Ishikawa (cell line): ENCODE results near the gene AMMECR1.

Source experiments
- CEBPB ChIP-seq: IDR thresholded peaks from 2 replicates; pipeline ENCODE4 v1.6.1; 2012
- CREB1 ChIP-seq: IDR thresholded peaks from 2 replicates; pipeline ENCODE4 v1.6.1; 2012; ENCODE audit warnings: low read depth
- EGR1 ChIP-seq: IDR thresholded peaks from 2 replicates; pipeline ENCODE4 v1.6.1; 2012
- EP300 ChIP-seq: IDR thresholded peaks from 2 replicates; pipeline ENCODE4 v1.6.1; 2012; ENCODE audit warnings: borderline replicate concordance
- FOXM1 ChIP-seq: IDR thresholded peaks from 2 replicates; pipeline ENCODE4 v1.6.1; 2012; ENCODE audit warnings: low read depth, borderline replicate concordance
- MAX ChIP-seq: IDR thresholded peaks from 2 replicates; pipeline ENCODE4 v1.6.1; 2012
- NFIC ChIP-seq: IDR thresholded peaks from 2 replicates; pipeline ENCODE4 v1.6.1; 2012
- RAD21 ChIP-seq: IDR thresholded peaks from 2 replicates; pipeline ENCODE4 v1.6.1; 2012; ENCODE audit warnings: low read depth
- REST ChIP-seq: IDR thresholded peaks from 2 replicates; pipeline ENCODE4 v1.6.1; 2012; ENCODE audit warnings: low read depth, mild to moderate bottlenecking
- TAF1 ChIP-seq: IDR thresholded peaks from 2 replicates; pipeline ENCODE4 v1.6.1; 2012; ENCODE audit warnings: low read depth, mild to moderate bottlenecking
- TCF12 ChIP-seq: IDR thresholded peaks from 2 replicates; pipeline ENCODE4 v1.6.1; 2012; ENCODE audit warnings: low read depth
- TEAD4 ChIP-seq: IDR thresholded peaks from 2 replicates; pipeline ENCODE4 v1.6.1; 2012
- YY1 ChIP-seq: IDR thresholded peaks from 2 replicates; pipeline ENCODE4 v1.6.1; 2012; ENCODE audit warnings: low read depth
- ZBTB7A ChIP-seq: IDR thresholded peaks from 2 replicates; pipeline ENCODE4 v1.6.1; 2012; ENCODE audit warnings: low read depth
- TF ChIP-seq, protein P1 (sequence below): IDR thresholded peaks from 2 replicates; pipeline ENCODE4 v1.6.1; 2012

AMMECR1 gene

DNA sequence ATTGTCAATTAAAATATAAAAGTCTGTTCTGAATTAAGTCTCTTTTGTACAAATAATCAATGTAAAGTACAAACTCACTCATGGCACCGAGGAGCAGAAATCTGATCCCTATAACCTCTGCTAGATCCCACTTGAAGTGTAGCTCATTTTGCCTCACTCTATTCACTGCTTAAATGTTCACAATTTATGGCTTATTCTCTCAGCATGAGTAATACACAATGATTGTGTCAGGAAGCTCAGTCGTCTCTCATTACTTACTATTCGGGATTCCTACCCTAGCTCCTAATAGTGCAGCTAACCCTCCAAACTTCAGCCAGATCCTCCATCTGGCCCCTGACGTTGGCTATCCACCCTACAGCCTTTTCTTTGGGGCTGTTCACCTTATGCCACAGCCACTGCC lies 4.7 kb upstream of the AMMECR1 start:
- TF ChIP-seq REST (no peak), MAX (no peak), CEBPB (no peak), NFIC (no peak)

DNA sequence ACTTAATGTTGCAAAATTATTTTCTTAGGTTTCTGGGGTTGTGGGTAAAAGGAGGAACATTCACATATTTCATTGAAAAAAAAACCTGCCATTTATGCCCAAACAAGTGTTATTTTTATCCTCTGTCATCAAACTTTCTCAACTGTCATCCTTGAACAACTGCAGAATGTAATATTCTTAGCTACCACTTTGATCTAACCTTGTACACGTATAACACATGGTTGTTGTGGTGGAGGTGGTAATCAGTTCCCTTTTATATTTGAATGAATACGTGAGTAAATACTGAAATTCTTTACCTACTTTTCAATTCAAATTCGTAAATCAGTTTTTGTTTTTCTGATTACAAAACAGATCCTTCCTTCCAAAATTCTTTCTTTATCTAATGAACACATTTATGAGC lies 3.8 kb upstream of the AMMECR1 start:
- TF ChIP-seq NFIC (no peak), TAF1 (no peak), MAX (no peak), CEBPB (no peak)
- TF ChIP-seq, protein P1, sequence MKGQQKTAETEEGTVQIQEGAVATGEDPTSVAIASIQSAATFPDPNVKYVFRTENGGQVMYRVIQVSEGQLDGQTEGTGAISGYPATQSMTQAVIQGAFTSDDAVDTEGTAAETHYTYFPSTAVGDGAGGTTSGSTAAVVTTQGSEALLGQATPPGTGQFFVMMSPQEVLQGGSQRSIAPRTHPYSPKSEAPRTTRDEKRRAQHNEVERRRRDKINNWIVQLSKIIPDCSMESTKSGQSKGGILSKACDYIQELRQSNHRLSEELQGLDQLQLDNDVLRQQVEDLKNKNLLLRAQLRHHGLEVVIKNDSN, result no peak

DNA sequence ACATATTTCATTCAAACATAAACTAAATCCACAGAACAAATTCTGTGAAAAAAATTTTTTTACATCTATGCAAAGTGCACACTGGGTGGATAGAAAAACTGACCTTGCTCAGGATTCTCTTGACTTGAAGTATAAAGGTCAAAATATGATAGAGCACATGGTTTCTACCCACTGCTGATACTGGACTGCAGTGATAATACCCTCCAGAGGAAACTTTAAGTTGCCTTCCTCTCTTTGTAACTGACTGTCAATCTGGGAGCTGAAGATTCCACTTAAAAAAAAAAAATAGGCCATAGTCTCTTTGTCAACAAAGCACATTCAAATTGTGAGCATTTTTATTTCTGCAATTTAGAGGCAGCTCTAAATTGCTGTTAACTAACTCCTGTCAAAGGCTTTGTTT lies 3.2 kb upstream of the AMMECR1 start:
- TF ChIP-seq NFIC (no peak), REST (no peak), YY1 (no peak), RAD21 (no peak), EGR1 (no peak), EP300 (no peak), TAF1 (no peak), TEAD4 (no peak), FOXM1 (no peak), ZBTB7A (no peak), MAX (no peak), CEBPB (no peak), TCF12 (no peak), CREB1 (no peak)
- TF ChIP-seq, protein P1, result no peak

GRCh38 chrX:110320381-110320987 lies 2.6 kb upstream of the AMMECR1 start:
- no peak for TF ChIP-seq MAX
- TF ChIP-seq EGR1, result no peak
- TF ChIP-seq RAD21, result no peak
- no peak for TF ChIP-seq TEAD4
- TF ChIP-seq REST, result no peak
- no peak for TF ChIP-seq CREB1

DNA sequence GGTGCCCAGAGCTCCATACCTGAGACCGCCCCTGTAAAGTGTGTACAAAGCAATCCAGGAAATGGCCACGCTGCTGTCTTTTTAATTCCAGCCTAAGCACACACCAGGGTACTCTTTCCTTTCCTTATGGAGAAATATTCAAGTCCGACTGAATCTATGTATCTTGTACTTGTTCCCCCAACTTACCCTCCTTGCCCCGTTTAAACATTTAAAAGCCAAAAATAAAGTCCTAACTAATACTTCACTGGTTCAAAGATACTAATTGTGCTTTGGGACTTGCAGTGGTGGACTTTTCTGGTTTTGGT lies 731 bp upstream of the AMMECR1 start:
- TF ChIP-seq TCF12, result no peak
- TF ChIP-seq ZBTB7A, result no peak
- no peak for TF ChIP-seq EP300
- TF ChIP-seq YY1, result peak; percentile 17; the same call in 1 of the 2 replicates
- no peak for TF ChIP-seq CREB1
- TF ChIP-seq TAF1, result no peak
- TF ChIP-seq REST, result no peak
- TF ChIP-seq, protein P1, result no peak
